Lower leg skin (tissue), 4 donors: ENCODE data around the gene GPR158. TPM values are rescaled to one million over a fixed set of nuclear protein-coding genes. Genes with fewer than 3 reads are reported as not detected.

Source experiments
- DNase-seq, 2 donors: peaks; one replicate each; pipeline ENCODE4 v3.0.0-alpha.2; 2019; ENCODE audit warnings: low spot score in 2 of 2
- H3K4me3 ChIP-seq: fragments of 200-600 bp; sonication (generic); 2 replicates; pipeline ENCODE4 v1.5.1; 2017; ENCODE audit warnings: mild to moderate bottlenecking, low read depth; ENCODE audit not compliant: poor library complexity, severe bottlenecking
- CTCF ChIP-seq, 3 donors: fragments of 450-650 bp; IDR thresholded peaks; one replicate each; pipeline ENCODE4 v1.5.1; 2016; ENCODE audit warnings: antibody characterized with exemption in 3 of 3, mild to moderate bottlenecking in 3 of 3, moderate library complexity in 2 of 3
- POLR2A ChIP-seq, 2 donors: fragments of 450-650 bp; IDR thresholded peaks; one replicate each; pipeline ENCODE4 v1.6.1; 2016 to 2017; ENCODE audit warnings: antibody characterized with exemption in 2 of 2, mild to moderate bottlenecking in 1 of 2, moderate library complexity in 1 of 2
- WGBS, 2 donors: methylation state at CpG; one replicate each; pipeline ENCODE4 v1.1.5; 2018; 5-methylcytosine and 5-hydroxymethylcytosine counted together
- intact Hi-C: fragments of 100-400 bp; cut with DNase I; formaldehyde crosslinking; loops from one replicate; pipeline ENCODE4 v1.15.0; 2023; ENCODE audit warnings: low total_unique reads
- total RNA-seq, 4 donors: library from RNA; depleted of rRNA; stranded (reverse); fragments of >200 nt; gene quantifications; one replicate each; pipeline ENCODE4 v1.1.0, GENCODE V29; 2016

Gene GPR158
- total RNA-seq, 4 donors from 2014 or later: 0.13 TPM; not detected in 3

GRCh38 chr10:25530306-25530705 lies 355.5 kb downstream of the GPR158 start:
- WGBS, 2 donors: 78% methylated on average over 7 of the region's 7 CpGs
- intact Hi-C loops: no loop called here
- no peak overlapping the region for H3K4me3 ChIP-seq
- TF ChIP-seq CTCF (IDR thresholded peaks at IDR 0.05) (no peak), POLR2A (IDR thresholded peaks at IDR 0.05) (no peak)
- no peak for DNase-seq

- H3K4me3 ChIP-seq: no peak overlapping the region
- intact Hi-C loops: no loop called here
- no peak for DNase-seq
- TF ChIP-seq POLR2A (IDR thresholded peaks at IDR 0.05) (no peak), CTCF (IDR thresholded peaks at IDR 0.05) (no peak)
- 63 to 64% methylated on average over 5 of the region's 5 CpGs for WGBS, 2 donors
Measured at GRCh38 chr10:25531457-25532061, 356.8 kb downstream of the GPR158 start.

GRCh38 chr10:25532213-25532612 lies 357.4 kb downstream of the GPR158 start:
- TF ChIP-seq POLR2A (IDR thresholded peaks at IDR 0.05) (no peak), CTCF (IDR thresholded peaks at IDR 0.05) (no peak)
- intact Hi-C loops: no loop called here
- no peak for DNase-seq
- 59 to 69% methylated on average over 3 of the region's 3 CpGs for WGBS, 2 donors
- no peak overlapping the region for H3K4me3 ChIP-seq

- no peak for DNase-seq
- H3K4me3 ChIP-seq: no peak overlapping the region
- intact Hi-C loops: no loop called here
- TF ChIP-seq POLR2A (IDR thresholded peaks at IDR 0.05): no peak
- no peak for TF ChIP-seq CTCF (IDR thresholded peaks at IDR 0.05)
Measured at GRCh38 chr10:25536027-25536426, 361.2 kb downstream of the GPR158 start.

- H3K4me3 ChIP-seq: no peak overlapping the region
- WGBS, 2 donors: 54 to 60% methylated on average over 4 of the region's 4 CpGs
- TF ChIP-seq POLR2A (IDR thresholded peaks at IDR 0.05): no peak
- no peak for TF ChIP-seq CTCF (IDR thresholded peaks at IDR 0.05)
- intact Hi-C loops: no loop called here
- DNase-seq: no peak
Measured at GRCh38 chr10:25547382-25547781, 372.6 kb downstream of the GPR158 start.

- DNase-seq: no peak
- H3K4me3 ChIP-seq: no peak overlapping the region
- intact Hi-C loops: no loop called here
- no peak for TF ChIP-seq CTCF (IDR thresholded peaks at IDR 0.05)
- no peak for TF ChIP-seq POLR2A (IDR thresholded peaks at IDR 0.05)
- WGBS, 2 donors: 78 to 79% methylated on average over 5 of the region's 5 CpGs
Measured at GRCh38 chr10:25552283-25552919, 377.6 kb downstream of the GPR158 start.
